ENCODE results near the gene NTNG1.

NTNG1 gene

DNA sequence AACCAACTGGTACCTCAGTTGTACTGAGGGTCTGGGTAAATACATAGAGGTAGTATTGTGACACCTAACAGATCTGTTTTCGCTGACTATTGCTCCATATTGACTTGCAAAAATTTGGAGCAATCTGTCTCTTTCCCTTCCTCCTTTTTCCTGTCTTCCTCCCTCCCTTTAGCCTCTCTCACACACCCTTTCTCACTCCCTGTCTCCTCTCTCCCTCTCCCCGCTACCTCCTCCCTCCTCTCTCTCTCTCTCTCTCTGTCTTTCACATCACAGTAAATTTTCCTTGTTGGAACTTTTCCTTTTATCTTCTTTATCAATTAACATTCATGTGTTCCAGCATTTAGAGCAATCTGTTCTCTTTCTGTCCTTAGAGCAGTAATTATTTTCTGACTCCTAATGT lies 278.2 kb downstream of the NTNG1 start:
- no peak for DNase-seq

- no peak for DNase-seq
These were observed 282.1 kb downstream of the NTNG1 start for GRCh38 chr1:107422901-107423300.

DNA sequence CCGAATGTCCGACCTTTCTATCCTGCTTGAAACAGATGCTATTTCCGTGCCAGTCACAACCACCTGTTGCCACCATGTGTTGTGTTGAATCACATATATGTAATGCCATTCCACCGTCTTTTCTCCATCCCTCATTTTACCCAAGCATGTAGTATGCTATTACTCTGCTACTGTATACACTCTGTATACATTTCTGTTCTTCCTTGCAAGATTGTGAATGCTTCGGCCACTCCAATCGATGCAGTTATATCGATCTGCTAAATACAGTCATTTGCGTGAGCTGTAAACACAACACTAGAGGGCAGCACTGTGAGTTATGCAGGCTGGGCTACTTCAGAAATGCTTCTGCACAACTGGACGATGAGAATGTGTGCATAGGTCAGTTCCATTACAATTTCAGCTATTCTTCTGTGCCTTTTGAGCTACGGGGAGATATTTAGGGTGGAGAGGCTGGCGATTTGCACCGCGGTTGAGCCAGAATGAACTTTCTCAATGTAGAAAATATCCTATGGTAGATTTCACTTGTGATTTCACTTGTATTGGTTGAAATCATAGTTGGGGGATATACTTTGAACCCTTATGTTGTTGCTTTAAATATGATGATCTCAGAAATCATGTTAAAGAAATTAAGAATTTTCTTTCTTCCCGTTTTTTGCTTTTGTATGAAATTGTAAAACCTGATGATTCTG lies 289.8 kb downstream of the NTNG1 start:
- peak; percentile 16 for DNase-seq

DNA sequence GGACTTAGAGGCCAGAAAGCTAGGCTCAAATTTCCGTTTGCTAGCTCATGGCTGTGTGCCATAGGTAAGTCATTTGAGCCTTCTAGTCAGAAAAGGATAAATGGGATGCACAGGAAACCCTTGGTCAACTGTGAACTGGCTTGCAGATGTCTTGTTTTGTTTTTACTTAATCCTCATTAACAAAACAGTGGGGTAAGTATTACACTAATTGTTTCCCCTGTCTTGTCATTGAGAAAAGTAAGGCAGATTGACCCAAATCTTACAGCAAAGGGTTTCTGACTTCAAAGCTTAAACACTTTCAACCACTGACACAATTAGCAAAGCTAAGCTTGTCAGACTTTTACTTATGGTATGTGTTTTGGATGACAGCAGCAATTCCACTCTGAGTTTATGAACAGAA lies 291.3 kb downstream of the NTNG1 start:
- peak; percentile 29 for DNase-seq

- no peak for DNase-seq
These were observed 292.2 kb downstream of the NTNG1 start for GRCh38 chr1:107433068-107433467.

DNA sequence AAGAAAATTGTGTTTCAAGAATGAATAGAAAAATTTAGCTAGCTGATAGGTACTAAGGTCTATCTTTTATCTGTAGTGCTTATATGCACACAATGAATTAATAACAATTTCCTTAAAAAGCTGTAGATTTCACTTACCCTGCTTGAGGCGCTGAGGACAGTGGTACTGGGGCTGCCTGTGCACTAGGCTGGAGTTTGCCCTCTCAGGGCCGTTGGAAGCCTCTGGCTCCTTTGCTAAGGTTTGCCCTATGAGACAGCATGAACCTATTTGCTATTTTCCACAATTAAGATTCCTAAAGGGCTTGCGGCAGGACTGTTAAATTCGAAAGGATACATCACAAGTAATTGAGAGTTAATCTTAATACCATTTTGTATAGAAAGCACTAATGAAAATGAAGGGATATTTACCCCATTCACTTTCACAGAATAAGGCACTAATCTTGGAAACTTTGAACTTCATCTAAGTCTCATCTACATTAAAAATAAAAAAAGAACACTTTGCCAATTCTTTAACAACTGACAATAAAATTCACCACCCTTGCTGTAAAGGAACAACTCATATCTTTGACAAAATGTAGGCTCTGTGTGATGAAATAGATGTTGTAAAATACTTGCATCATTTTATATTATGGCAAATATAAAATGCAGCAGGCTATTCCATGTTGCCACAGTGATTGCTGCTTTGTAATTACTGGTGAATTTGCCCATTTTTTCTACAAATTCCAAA lies 293.0 kb downstream of the NTNG1 start:
- no peak for DNase-seq

GRCh38 chr1:107434361-107434693 lies 293.5 kb downstream of the NTNG1 start:
- DNase-seq, result no peak

- no peak for DNase-seq
These were observed 295.9 kb downstream of the NTNG1 start for GRCh38 chr1:107436552-107437241.

- DNase-seq, result peak; percentile 6
These were observed 298.7 kb downstream of the NTNG1 start for GRCh38 chr1:107439567-107439966.

GRCh38 chr1:107442551-107442950 lies 301.7 kb downstream of the NTNG1 start:
- DNase-seq, result no peak

DNA sequence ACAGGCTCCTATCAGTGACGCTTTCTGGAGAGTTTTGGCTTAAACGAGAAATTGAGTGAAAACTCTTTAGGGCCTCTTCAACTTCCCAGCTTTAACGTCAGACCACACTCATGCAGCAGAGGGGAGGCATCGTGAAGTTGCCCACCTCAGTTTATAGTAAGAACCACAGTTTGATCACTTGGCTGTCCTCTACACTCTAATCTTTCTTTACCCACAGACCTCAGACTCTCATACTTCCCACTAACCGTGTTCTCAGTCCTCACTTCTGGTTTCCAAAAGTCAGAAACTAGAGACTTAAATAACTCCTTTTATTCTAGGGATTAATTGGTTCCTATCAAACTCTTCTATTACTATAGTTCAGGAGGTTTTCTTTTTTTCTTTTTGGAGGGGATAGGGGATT lies 302.2 kb downstream of the NTNG1 start:
- DNase-seq, result no peak

GRCh38 chr1:107443860-107444259 lies 303.0 kb downstream of the NTNG1 start:
- DNase-seq, result no peak

DNA sequence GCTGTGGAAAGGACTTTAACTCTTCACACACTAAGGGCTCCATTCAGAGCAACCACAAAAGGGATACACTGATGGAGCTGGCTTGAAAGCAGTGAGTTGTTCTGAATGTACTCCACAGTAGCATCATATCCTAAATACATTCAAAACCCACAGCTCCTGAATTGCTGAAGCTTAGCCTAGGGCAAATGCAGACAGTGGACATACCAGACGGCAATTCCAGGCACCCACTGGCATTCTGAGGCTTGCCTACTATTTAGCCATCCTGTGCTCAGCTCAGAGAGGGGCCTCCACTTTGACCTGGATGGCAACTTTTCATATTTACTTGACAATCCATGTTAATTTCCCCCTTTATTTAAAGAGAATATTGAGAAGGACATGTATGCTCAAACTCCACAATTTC lies 303.5 kb downstream of the NTNG1 start:
- no peak for DNase-seq

GRCh38 chr1:107449326-107449725 lies 308.5 kb downstream of the NTNG1 start:
- DNase-seq, result no peak

DNA sequence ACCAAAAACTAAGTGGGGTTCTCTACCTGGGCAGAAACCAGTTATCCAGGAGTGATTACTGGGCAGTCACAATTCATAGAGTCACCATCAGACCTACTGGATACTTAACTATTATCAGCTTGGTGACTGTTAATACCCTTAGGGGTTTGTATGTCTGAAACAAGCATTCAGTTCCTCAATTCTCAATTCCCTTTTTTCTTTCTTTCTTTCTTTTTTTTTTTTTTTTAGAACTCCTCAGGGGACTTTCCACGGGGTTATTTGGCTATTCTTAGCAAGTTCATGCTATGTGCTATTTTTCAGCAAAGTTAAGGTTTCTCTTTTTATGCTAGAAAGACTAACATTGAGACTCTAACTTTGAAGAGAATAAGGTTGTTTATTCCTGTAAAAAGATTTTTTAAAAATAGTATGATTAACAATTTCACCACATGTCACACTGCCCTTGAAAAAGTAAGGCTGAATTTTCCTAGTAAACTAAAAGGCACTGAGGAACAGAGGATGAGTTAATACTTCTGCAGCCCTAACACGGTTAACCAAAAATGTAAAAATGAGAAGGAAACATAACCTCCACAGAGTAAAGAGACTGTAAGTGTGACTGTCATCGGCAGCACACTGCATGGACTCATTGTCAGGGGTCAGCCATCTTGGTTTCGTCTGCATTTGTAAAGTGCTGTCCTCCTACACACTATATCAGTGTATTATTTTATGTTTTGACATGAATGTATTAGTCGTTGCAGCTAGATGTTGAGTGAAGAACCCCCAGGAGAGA lies 310.2 kb downstream of the NTNG1 start:
- DNase-seq, result no peak

DNA sequence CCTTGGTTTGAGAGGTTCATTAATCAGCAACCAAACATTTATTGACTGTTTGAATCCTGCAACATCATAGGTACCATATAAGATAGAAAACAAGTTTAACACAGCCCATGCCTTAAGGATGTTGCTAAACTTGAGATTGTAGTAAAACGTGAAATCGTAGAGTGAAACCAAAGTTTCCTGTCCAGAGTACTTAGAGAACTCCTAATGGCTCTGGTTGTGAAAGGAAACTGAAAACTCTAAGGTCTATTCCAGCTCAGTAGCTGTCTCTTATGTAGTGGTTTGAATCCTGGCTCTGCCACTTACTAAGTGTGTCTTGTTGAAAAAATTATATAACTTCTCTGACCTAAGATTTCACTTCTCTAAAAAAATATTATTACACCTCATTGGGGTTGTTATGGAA lies 310.9 kb downstream of the NTNG1 start:
- DNase-seq, result no peak

GRCh38 chr1:107454791-107455190 lies 314.0 kb downstream of the NTNG1 start:
- no peak for DNase-seq

DNA sequence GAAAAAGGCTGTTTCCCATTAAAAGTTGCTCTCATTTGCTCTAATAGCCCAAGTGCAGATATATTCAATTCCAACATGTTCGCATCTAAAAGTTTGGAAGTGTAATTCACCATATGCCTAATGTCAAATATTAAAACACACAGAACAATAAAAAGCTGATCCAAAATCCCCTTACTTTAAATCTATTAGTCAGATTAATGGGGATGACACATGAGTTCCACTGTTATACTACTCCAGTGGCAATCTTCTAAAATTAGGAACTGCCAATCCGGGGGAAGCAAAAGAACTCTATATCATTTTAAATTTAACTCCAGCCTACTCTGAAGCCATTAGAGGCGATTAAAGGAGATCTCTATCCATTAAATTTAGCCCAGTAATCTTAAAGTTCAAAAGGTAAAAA lies 317.1 kb downstream of the NTNG1 start:
- DNase-seq, result no peak

- DNase-seq, result no peak
These were observed 318.5 kb downstream of the NTNG1 start for GRCh38 chr1:107459204-107459904.

DNA sequence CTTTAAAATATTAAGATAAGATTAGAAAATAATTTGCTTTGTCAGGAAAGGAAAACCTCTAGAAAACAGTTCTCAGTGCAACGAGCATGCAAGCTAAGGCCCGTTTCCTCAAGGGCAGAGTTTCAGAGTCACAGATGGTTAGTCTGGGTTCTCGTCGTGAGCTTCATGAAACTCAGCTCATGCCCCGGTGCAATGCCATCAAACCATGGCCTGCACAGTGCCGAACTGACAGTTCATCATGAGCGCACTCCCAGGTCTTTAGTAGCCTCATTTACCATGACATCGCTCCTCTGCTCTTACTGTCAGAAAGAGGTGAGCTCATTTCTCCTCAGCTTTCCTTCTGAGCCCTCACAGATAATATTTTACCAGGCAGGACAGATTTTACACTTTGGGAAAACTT lies 319.2 kb downstream of the NTNG1 start:
- DNase-seq, result no peak

DNA sequence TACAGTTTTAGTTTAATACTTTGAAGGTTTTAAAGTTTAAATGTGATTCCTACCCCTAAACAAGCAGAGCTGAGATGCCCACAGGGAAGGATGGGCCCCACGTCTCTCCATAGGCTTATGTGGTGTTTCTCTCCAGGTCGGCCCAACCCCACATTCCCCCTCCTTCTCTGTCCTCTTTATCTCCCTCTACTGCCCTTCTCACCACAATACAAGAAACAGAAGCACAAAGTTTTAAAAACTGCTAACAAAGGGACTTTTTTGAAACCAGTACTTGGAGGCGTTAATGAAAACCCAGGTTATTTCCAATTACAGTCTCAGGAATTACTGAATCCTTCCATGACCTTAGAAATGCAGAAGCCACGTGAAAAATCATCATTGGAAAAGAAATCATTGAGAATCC lies 324.0 kb downstream of the NTNG1 start:
- DNase-seq, result no peak

GRCh38 chr1:107467286-107467685 lies 326.4 kb downstream of the NTNG1 start:
- DNase-seq, result peak; percentile 68

DNA sequence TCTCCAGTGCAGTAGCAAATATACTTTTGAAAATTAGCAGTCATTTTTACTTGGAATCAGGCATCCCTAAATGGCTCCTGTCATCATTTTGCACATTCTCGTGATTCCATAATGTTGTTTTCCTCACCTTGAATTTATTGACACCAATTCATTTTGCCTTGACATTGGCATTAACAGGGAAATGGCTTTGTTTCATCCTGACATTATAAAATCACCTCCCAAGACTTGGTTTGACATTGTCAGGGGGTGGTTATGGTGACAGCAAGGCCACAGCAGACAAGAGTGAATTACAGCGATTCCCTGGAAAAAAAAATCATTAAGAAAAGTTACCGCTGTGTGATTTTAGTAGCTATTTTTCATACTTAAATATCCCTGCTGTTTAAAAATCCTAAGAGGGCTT lies 327.0 kb downstream of the NTNG1 start:
- DNase-seq, result no peak

Data from NCI-H1105 treated with DMSO at 0.1 percent for 48 hours (cell line).